OCI-LY7 (cell line): Measurements from ENCODE around the gene FKBP11.

Experiments
- CTCF ChIP-seq: fragments of 200-600 bp; sonication (generic); conservative IDR thresholded peaks from 2 replicates; pipeline ENCODE4 v1.5.1; 2014; ENCODE audit warnings: mild to moderate bottlenecking, antibody characterized with exemption, low read length, moderate library complexity, mixed read lengths
- EZH2phosphoT487 ChIP-seq: fragments of 200-600 bp; sonication (generic); IDR thresholded peaks from 2 replicates; pipeline ENCODE4 v1.6.1; 2018; ENCODE audit warnings: low read depth, borderline replicate concordance, mild to moderate bottlenecking, mixed run types, antibody characterized with exemption, low read length, moderate library complexity, mixed read lengths

- no peak for TF ChIP-seq CTCF
- no peak for TF ChIP-seq EZH2phosphoT487
Measured at GRCh38 chr12:48958049-48958388, 32.7 kb upstream of the FKBP11 start.
